CD14-positive monocyte (primary cell): ENCODE results near the gene CIAO2A. TPM values are rescaled to one million over a fixed set of nuclear protein-coding genes. Genes with fewer than 3 reads are reported as not detected.

Source experiments
- DNase-seq, 3 donors: peaks; one replicate each; pipeline ENCODE4 v3.0.0-alpha.2; 2011 to 2022
- H2AFZ ChIP-seq: 2 replicates; pipeline ENCODE4 v1.6.0; 2012; ENCODE audit warnings: mild to moderate bottlenecking, low read depth, low read length, inconsistent platforms; ENCODE audit not compliant: insufficient read depth, poor library complexity, severe bottlenecking
- H3K27ac ChIP-seq, 2 donors: 1 replicate in 1 of 2; 2 replicates in 1 of 2; pipeline ENCODE4 v1.5.1; 2012 to 2013; ENCODE audit warnings: low read length in 2 of 2, control low read depth in 1 of 2, inconsistent platforms in 1 of 2, low read depth in 1 of 2, mild to moderate bottlenecking in 1 of 2
- H3K27me3 ChIP-seq, 2 donors: one replicate each; pipeline versions ENCODE4 v1.6.0 to v1.6.1; 2011 to 2013; ENCODE audit warnings: low read length in 2 of 2; ENCODE audit not compliant: control insufficient read depth in 2 of 2, insufficient read depth in 2 of 2
- H3K36me3 ChIP-seq, 2 donors: replicated peaks in 1 of 2; 1 replicate in 1 of 2; 2 replicates in 1 of 2; pipeline versions ENCODE4 v1.5.1 to v1.6.1; 2012 to 2013; ENCODE audit warnings: low read length in 2 of 2, control low read depth in 1 of 2, inconsistent platforms in 1 of 2, mild to moderate bottlenecking in 1 of 2; ENCODE audit not compliant: insufficient read depth in 2 of 2, control insufficient read depth in 1 of 2
- H3K4me1 ChIP-seq, 2 donors: 1 replicate in 1 of 2; 2 replicates in 1 of 2; pipeline versions ENCODE4 v1.5.1 to v1.6.1; 2012 to 2013; ENCODE audit warnings: low read length in 2 of 2, control low read depth in 1 of 2, inconsistent platforms in 1 of 2, mild to moderate bottlenecking in 1 of 2, moderate library complexity in 1 of 2; ENCODE audit not compliant: insufficient read depth in 2 of 2, control insufficient read depth in 1 of 2
- H3K4me2 ChIP-seq: replicated peaks from 2 replicates; pipeline ENCODE3; 2012; ENCODE audit warnings: low read length, moderate library complexity, mild to moderate bottlenecking; ENCODE audit not compliant: poor library complexity, severe bottlenecking; ENCODE audit errors: extremely low read depth
- H3K4me3 ChIP-seq, 3 experiments: fragments of 200-600 bp in 1 of 3; sonication (generic) in 1 of 3; replicated peaks in 1 of 3; 1 replicate in 2 of 3; 2 replicates in 1 of 3; pipeline ENCODE4 v1.5.1; 2011 to 2013; ENCODE audit warnings: low read length in 3 of 3, mild to moderate bottlenecking in 3 of 3, control low read depth in 2 of 3, low read depth in 2 of 3, inconsistent platforms in 1 of 3, moderate library complexity in 1 of 3
- H3K79me2 ChIP-seq: 2 replicates; pipeline ENCODE4 v1.6.0; 2012; ENCODE audit warnings: mild to moderate bottlenecking, control low read depth, inconsistent platforms, low read length, moderate library complexity; ENCODE audit not compliant: insufficient read depth
- H3K9ac ChIP-seq: 2 replicates; pipeline ENCODE4 v1.6.0; 2017; ENCODE audit warnings: low read length, mild to moderate bottlenecking; ENCODE audit not compliant: insufficient read depth, poor library complexity, severe bottlenecking
- H3K9me3 ChIP-seq, 2 donors: replicated peaks in 1 of 2; 1 replicate in 1 of 2; 2 replicates in 1 of 2; pipeline versions ENCODE4 v1.5.1 to v1.6.1; 2012 to 2013; ENCODE audit warnings: low read length in 2 of 2, control low read depth in 1 of 2; ENCODE audit not compliant: control insufficient read depth in 1 of 2, insufficient read depth in 1 of 2
- H4K20me1 ChIP-seq: 2 replicates; pipeline ENCODE4 v1.6.0; 2012; ENCODE audit warnings: mild to moderate bottlenecking, low read length, control low read depth, moderate library complexity; ENCODE audit not compliant: insufficient read depth
- H3K27ac Mint-ChIP-seq, 7 donors: one replicate each; pipeline ENCODE4 v1.8.0; 2020; ENCODE audit warnings: mild to moderate bottlenecking in 7 of 7, mixed read lengths in 7 of 7, moderate library complexity in 6 of 7, inconsistent platforms in 2 of 7
- H3K27me3 Mint-ChIP-seq, 3 donors: one replicate each; pipeline ENCODE4 v1.8.0; 2021 to 2022; ENCODE audit warnings: low read depth in 3 of 3, mild to moderate bottlenecking in 3 of 3, mixed read lengths in 3 of 3, moderate library complexity in 3 of 3, inconsistent platforms in 1 of 3
- H3K36me3 Mint-ChIP-seq, 2 donors: one replicate each; pipeline ENCODE4 v1.8.0; 2020; ENCODE audit warnings: mixed read lengths in 2 of 2, inconsistent platforms in 1 of 2, mild to moderate bottlenecking in 1 of 2
- H3K4me1 Mint-ChIP-seq: one replicate; pipeline ENCODE4 v1.8.0; 2020; ENCODE audit warnings: mild to moderate bottlenecking, mixed read lengths
- H3K4me3 Mint-ChIP-seq, 2 donors: one replicate each; pipeline ENCODE4 v1.8.0; 2020; ENCODE audit warnings: mild to moderate bottlenecking in 2 of 2, mixed read lengths in 2 of 2, moderate library complexity in 1 of 2
- H3K9me3 Mint-ChIP-seq, 7 donors: one replicate each; pipeline ENCODE4 v1.8.0; 2020 to 2022; ENCODE audit warnings: mixed read lengths in 7 of 7, mild to moderate bottlenecking in 6 of 7, moderate library complexity in 6 of 7, inconsistent platforms in 2 of 7
- WGBS: methylation state at CpG from one replicate; pipeline ENCODE4 v1.1.5; 2013; ENCODE audit warnings: missing lambda C conversion rate; ENCODE audit not compliant: insufficient coverage; 5-methylcytosine and 5-hydroxymethylcytosine counted together
- intact Hi-C, 2 donors: fragments of 100-400 bp; cut with micrococcal nuclease; formaldehyde crosslinking; loops; one replicate each; pipeline versions ENCODE4 v1.15.0 to v1.15.1; 2023
- polyA minus RNA-seq: library from RNA; depleted of rRNA, polyadenylated mRNA; stranded (reverse); fragments of >200 nt; gene quantifications from 2 replicates; pipeline ENCODE4 v1.2.3, GENCODE V29; 2012
- polyA plus RNA-seq, 3 donors: library from polyadenylated mRNA; depleted of rRNA in 1 of 3; unstranded in 2 of 3; stranded (reverse) in 1 of 3; fragments of 300-500 nt in 2 of 3; fragments of >200 nt in 1 of 3; fragmentation: Illumina TruSeq in 2 of 3; gene quantifications; 1 replicate in 2 of 3; 2 replicates in 1 of 3; pipeline ENCODE4 v1.2.3, GENCODE V29; 2012 to 2021
- total RNA-seq, 12 experiments: library from RNA in 1 of 12; stranded (reverse) in 1 of 12; fragments of 120-200 nt in 1 of 12; gene quantifications; one replicate each; pipeline ENCODE4 v1.2.4 and lab custom pipeline; 2013 to 2026; ENCODE audit warnings: mixed read lengths in 6 of 12, inconsistent platforms in 1 of 12
- TF ChIP-seq, protein P1 (sequence below): fragments of 200-600 bp; IDR thresholded peaks from one replicate; pipeline ENCODE4 v1.8.0; 2022; ENCODE audit warnings: antibody characterized with exemption, mild to moderate bottlenecking

The CIAO2A gene
- 153 TPM for total RNA-seq (2013)
- 100 to 1,000 TPM in 2 of 3 donors, 10 to 100 TPM in 1; 98.2 to 265 (median 261) TPM for polyA plus RNA-seq
- polyA minus RNA-seq = 24.7 and 47.8 TPM in 2 replicates
- total RNA-seq (lab: John Stamatoyannopoulos, UW) = 2.3 to 63.4 (median 36.7) reads per million in 11 experiments

DNA sequence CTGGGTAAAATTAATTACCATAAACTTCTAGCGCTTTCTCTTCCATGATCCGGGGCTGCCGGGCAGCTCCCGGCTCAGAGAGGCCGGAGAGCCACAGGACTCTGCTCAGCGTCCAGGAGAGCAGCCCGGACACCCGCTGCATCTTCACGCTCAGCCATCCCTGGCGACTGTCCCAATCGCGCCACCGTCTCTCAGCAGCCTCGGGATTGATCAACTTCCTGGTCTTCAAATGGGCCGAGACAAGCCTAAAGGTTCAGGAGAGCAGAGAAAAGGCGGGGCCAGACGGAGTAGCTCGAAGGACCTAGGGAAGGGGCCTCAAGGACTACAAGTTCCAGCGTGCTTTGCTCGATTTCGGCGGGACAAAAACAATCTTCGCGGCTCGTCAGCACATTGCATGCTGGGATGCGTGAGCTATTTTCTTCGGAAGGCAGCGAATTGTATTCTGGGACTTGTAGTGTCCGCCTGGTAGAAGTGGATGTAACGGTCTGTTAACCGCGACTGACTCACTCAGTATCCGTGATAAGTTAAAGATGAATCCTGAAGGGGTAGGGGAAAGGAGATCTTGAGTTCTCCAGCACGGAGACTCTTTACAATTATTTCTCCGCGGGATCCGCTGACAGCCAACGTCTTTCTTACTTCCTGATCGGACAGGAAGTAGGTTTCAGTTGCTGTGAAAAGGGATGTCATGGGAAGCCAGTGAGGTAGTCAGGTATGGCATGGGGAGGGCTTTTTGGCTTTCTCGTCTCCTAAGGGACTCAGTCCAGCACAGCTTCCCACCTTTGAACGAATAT is at the start of gene CIAO2A:
Gene CIAO2A, minus strand, starts transcription at position 212 of the 791 bp plus-strand sequence. Its CDS starts 70 bp downstream, at position 142.
- Histone ChIP-seq H3K27ac (peak within 1 kb of the TSS; percentile 87 to 95), H4K20me1 (peaks cover 26% of the 10 kb centered on the region), H3K4me2 (peak within 1 kb of the TSS; percentile 90), H3K79me2 (peaks cover 81% of the 10 kb centered on the region), H3K9ac (peak within 1 kb of the TSS; percentile 76), H3K4me3 (peak within 1 kb of the TSS; percentile 52 to 90 (median 84)), H3K27me3 (no peaks in the 10 kb centered on the region), H3K36me3 (no peaks in the 10 kb centered on the region), H3K4me1 (peaks cover 80 to 91% of the 10 kb centered on the region in 2 donors), H2AFZ (peak within 1 kb of the TSS; percentile 89), H3K9me3 (no peaks in the 10 kb centered on the region)
- DNase-seq = peak; percentile 98 to 99 (median 99)
- H3K36me3 Mint-ChIP-seq = peaks cover 6 to 7% of the 10 kb centered on the region in 2 donors
- H3K9me3 Mint-ChIP-seq = no peaks in the 10 kb centered on the region
- H3K4me3 Mint-ChIP-seq = peak within 1 kb of the TSS; percentile 97 to 99
- H3K27ac Mint-ChIP-seq = peak within 1 kb of the TSS; percentile 97 to 100 (median 99)
- TF ChIP-seq, protein P1, sequence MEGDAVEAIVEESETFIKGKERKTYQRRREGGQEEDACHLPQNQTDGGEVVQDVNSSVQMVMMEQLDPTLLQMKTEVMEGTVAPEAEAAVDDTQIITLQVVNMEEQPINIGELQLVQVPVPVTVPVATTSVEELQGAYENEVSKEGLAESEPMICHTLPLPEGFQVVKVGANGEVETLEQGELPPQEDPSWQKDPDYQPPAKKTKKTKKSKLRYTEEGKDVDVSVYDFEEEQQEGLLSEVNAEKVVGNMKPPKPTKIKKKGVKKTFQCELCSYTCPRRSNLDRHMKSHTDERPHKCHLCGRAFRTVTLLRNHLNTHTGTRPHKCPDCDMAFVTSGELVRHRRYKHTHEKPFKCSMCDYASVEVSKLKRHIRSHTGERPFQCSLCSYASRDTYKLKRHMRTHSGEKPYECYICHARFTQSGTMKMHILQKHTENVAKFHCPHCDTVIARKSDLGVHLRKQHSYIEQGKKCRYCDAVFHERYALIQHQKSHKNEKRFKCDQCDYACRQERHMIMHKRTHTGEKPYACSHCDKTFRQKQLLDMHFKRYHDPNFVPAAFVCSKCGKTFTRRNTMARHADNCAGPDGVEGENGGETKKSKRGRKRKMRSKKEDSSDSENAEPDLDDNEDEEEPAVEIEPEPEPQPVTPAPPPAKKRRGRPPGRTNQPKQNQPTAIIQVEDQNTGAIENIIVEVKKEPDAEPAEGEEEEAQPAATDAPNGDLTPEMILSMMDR = no peak
- intact Hi-C loops = loop anchor here (2.0 to 5.0 kb wide), 2 partner anchors 68 to 69 kb away; partner anchors contain the start of gene PPIB (in 2 of the 2)
- peaks cover 71% of the 10 kb centered on the region for H3K4me1 Mint-ChIP-seq
- WGBS = 0% methylated on average over 39 of the region's 41 CpGs
- no peaks in the 10 kb centered on the region for H3K27me3 Mint-ChIP-seq

GRCh38 chr15:64143276-64143675 is 49.6 kb upstream of the CIAO2A start:
- 100% methylated on average over 2 of the region's 6 CpGs for WGBS
- H3K79me2 ChIP-seq = no peaks in the 10 kb centered on the region
- H3K9me3 Mint-ChIP-seq = no peaks in the 10 kb centered on the region
- no peak overlapping the region for H3K9ac ChIP-seq
- H3K27ac Mint-ChIP-seq = no peak overlapping the region
- no peak for DNase-seq
- intact Hi-C loops = no loop called here
- peaks cover 0 to 4% of the 10 kb centered on the region in 2 donors for H3K4me1 ChIP-seq
- no peak overlapping the region for H3K4me3 ChIP-seq
- peaks cover 55 to 60% of the 10 kb centered on the region in 2 donors for H3K36me3 ChIP-seq
- no peak overlapping the region for H3K27ac ChIP-seq
- TF ChIP-seq, protein P1 = no peak
- H3K4me2 ChIP-seq = no peak overlapping the region
- H3K9me3 ChIP-seq = no peaks in the 10 kb centered on the region
- H3K36me3 Mint-ChIP-seq = peaks cover 51 to 68% of the 10 kb centered on the region in 2 donors
- no peaks in the 10 kb centered on the region for H3K27me3 ChIP-seq
- no peaks in the 10 kb centered on the region for H3K4me1 Mint-ChIP-seq
- no peak overlapping the region for H3K4me3 Mint-ChIP-seq
- peaks cover 32% of the 10 kb centered on the region for H4K20me1 ChIP-seq
- peaks cover 0 to 4% (median 0%) of the 10 kb centered on the region in 3 donors for H3K27me3 Mint-ChIP-seq
- H2AFZ ChIP-seq = no peak overlapping the region
